Mammary epithelial cell (primary cell): ENCODE data around the gene AGER.

Experiments used
- CTCF ChIP-seq, 2 donors: IDR thresholded peaks in 1 of 2; conservative IDR thresholded peaks in 1 of 2; 2 replicates each; pipeline ENCODE4 v1.5.1; 2011 to 2012; ENCODE audit warnings: inconsistent platforms in 2 of 2, low read length in 2 of 2, mild to moderate bottlenecking in 2 of 2, control low read depth in 1 of 2, low read depth in 1 of 2; ENCODE audit not compliant: insufficient read depth in 1 of 2; ENCODE audit errors: extremely low read depth in 1 of 2
- EZH2 ChIP-seq: IDR thresholded peaks from 2 replicates; pipeline ENCODE4 v1.6.1; 2012; ENCODE audit warnings: low read length, inconsistent platforms, borderline replicate concordance

- TF ChIP-seq CTCF (conservative IDR thresholded peaks at IDR 0.05 in 1 of 2, IDR thresholded peaks at IDR 0.05 in 1 of 2; ENCODE audit: extremely low read depth in 1 of 2, insufficient read depth in 1 of 2, low read depth in 1 of 2, low read length in 2 of 2) (peak; percentile 61 to 66), EZH2 (no peak)
Measured at GRCh38 chr6:32194825-32195651, 11.0 kb upstream of the AGER start.
